Left kidney (tissue), 2 donors: ENCODE results near the gene GMEB2. TPM values are rescaled to one million over a fixed set of nuclear protein-coding genes. Genes with fewer than 3 reads are reported as not detected.

Experiments used
- DNase-seq: peaks from one replicate; pipeline ENCODE4 v3.0.0-alpha.2; 2013
- polyA plus RNA-seq: library from polyadenylated mRNA; unstranded; fragments of 120-200 nt; gene quantifications from one replicate; pipeline ENCODE4 v1.2.1, GENCODE V29; 2013; ENCODE audit not compliant: insufficient read length

Gene GMEB2
- polyA plus RNA-seq, 1 donor, result 10.7 TPM

DNA sequence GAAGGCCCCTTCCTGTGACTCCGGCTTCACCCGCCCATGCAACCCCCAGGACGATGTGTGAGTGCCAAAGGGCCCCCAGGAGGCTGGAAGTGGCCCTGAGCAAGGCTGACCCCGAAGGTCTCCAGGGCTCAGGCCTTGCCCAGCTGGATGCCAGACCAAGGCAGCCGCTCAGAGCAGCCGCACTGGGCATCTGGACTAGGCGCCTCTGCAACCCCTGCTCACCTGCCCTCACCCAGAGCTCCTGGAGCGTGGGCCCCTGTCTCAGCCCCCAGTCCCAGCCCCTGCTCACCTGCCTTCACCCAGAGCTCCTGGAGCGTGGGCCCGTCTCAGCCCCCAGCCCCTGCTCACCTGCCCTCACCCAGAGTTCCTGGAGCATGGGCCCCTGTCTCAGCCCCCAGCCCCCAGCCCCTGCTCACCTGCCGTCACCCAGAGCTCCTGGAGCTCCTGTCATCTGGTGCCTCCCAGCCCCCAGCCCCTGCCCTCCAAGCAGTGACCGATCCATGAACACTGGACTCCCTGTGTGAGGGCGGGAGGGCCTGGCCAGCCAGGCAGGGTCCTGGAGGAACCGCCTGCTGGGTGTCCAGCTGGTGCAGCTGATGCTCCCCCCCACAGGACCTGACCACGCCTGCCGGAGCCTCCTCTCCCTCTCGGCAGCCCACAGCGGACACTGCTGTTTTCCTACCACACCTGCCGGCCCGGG is 80.5 kb downstream of the GMEB2 start:
- DNase-seq, result no peak

GRCh38 chr20:63545814-63546213 is 81.1 kb downstream of the GMEB2 start:
- DNase-seq, result no peak

GRCh38 chr20:63544958-63545516 is 81.9 kb downstream of the GMEB2 start:
- no peak for DNase-seq

- DNase-seq, result no peak
These were observed 82.5 kb downstream of the GMEB2 start for GRCh38 chr20:63544241-63544957.

GRCh38 chr20:63543733-63544132 is 83.2 kb downstream of the GMEB2 start:
- DNase-seq, result no peak

- DNase-seq, result no peak
These were observed 83.8 kb downstream of the GMEB2 start for GRCh38 chr20:63543131-63543530.

DNA sequence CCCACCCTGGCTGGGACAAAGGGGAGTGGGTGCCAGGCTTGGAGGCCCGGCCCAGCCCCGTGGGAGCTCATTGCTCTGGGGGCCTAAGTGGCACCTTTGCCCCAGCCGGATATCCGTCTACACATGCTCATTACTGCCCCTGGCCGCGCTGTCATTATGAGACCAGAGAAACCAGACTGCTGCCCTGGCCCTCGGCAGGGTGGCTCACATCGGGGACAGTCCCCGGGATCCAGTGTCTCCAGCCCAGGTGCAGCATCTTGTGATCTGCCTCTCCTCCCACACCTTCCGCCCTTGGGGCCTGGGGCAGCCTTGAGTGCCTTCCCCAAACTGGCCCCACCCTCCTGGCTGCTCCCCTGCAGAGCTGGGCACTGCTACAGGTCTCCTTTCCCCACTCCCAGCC is 84.2 kb downstream of the GMEB2 start:
- DNase-seq, result no peak

- no peak for DNase-seq
These were observed 84.8 kb downstream of the GMEB2 start for GRCh38 chr20:63542031-63542559.

DNA sequence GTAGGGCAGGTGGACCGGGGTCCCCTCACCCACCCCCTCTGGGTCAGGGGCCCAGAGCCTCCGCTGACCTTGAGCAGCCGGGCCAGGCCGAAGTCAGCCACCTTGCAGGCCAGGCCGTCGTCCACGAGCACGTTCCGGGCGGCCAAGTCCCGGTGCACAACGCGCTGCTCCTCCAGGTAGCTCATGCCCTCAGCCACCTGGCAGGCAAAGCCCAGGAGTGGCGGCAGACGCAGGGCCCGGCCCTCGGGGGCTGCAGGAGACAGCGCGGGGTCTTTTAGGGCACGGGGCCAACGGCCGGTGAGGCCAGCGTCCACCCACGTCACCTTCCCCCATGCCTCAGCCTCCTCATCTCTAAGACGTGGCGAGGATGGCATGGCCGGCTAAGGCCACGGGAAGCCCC is 85.5 kb downstream of the GMEB2 start:
- no peak for DNase-seq

DNA sequence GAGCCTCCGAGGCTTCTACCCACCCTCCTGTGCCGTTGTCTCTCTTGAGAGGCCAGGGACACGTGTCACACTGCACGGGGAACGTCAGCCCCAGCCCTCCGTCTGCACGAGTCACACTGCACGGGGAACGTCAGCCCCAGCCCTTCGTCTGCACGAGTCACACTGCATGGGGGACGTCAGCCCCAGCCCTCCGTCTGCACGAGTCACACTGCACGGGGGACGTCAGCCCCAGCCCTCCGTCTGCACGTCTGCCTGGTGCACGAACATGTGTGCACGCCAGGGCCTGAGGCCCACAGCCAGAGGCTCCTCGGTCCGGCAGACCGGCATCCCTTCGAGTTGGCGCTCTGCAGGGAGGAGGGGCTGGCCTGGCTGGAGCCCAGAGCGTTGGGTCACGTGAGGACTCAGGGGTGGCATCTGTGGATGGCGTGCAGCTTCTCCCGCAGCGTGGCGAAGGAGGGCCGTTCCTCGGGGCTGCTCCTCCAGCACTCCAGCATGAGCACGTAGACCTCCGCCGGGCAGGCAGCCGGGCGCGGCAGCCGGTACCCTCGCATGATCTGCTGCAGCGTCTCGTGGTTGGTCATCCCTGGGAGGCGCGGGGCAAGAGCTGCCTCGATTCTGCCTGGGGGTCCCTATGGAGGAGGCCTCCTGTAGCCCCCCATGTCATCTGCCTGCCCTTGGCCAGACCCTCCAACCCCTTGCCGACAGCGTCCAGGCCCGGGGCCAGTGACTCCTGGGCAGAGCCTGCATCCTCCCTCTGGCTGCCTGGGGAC is 86.3 kb downstream of the GMEB2 start:
- DNase-seq, result no peak

- DNase-seq, result no peak
These were observed 87.2 kb downstream of the GMEB2 start for GRCh38 chr20:63539441-63540370.

DNA sequence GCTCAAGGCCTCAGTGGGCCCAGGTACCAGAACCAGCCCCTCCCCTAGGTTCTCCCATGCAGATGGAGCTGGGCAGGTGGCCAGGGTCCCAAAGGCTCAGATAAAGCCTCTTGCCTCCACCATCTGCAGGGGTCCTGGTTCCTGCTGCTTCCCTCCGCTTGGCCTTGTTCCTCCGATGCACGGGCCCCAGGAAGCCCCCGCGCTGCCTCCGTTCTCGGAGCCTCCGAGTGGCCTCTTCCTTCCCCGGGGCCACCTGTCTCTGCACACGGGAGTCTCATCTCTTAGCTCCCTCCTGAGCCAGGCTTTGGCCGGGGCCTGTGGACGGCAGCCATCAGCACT is 87.8 kb downstream of the GMEB2 start:
- no peak for DNase-seq

- DNase-seq, result no peak
These were observed 88.5 kb downstream of the GMEB2 start for GRCh38 chr20:63538204-63539091.

Other genes with a start within 250 kb of the GMEB2 start
- gene KCNQ2, start 154.4 kb downstream of the GMEB2 start, polyA plus RNA-seq, result 5.5 TPM
- gene EEF1A2, start 128.0 kb downstream of the GMEB2 start, polyA plus RNA-seq, result 0.67 TPM
- 118 TPM for gene PPDPF, start 106.3 kb downstream of the GMEB2 start, polyA plus RNA-seq
- 1.1 TPM for gene PTK6, start 89.7 kb downstream of the GMEB2 start, polyA plus RNA-seq
- gene SRMS, start 79.4 kb downstream of the GMEB2 start, polyA plus RNA-seq, result not detected
- 0.81 TPM for gene FNDC11, start 72.9 kb downstream of the GMEB2 start, polyA plus RNA-seq
- 11.8 TPM for gene HELZ2, start 52.9 kb downstream of the GMEB2 start, polyA plus RNA-seq
- gene STMN3, start 26.3 kb upstream of the GMEB2 start, polyA plus RNA-seq, result 22.7 TPM
- gene RTEL1, start 31.2 kb upstream of the GMEB2 start, polyA plus RNA-seq, result 19.8 TPM
- 2.1 TPM for gene TNFRSF6B, start 69.6 kb upstream of the GMEB2 start, polyA plus RNA-seq
- gene ARFRP1, start 80.9 kb upstream of the GMEB2 start, polyA plus RNA-seq, result 27.0 TPM
- gene ZGPAT, start 80.9 kb upstream of the GMEB2 start, polyA plus RNA-seq, result 17.8 TPM
- 4.3 TPM for gene LIME1, start 109.6 kb upstream of the GMEB2 start, polyA plus RNA-seq
- 73.0 TPM for gene SLC2A4RG, start 112.7 kb upstream of the GMEB2 start, polyA plus RNA-seq
- 16.7 TPM for gene ZBTB46, start 204.2 kb upstream of the GMEB2 start, polyA plus RNA-seq
- gene ABHD16B, start 234.4 kb upstream of the GMEB2 start, polyA plus RNA-seq, result not detected
- gene TPD52L2, start 238.2 kb upstream of the GMEB2 start, polyA plus RNA-seq, result 84.6 TPM